ENCODE measurements around the gene NAIF1.

DNA sequence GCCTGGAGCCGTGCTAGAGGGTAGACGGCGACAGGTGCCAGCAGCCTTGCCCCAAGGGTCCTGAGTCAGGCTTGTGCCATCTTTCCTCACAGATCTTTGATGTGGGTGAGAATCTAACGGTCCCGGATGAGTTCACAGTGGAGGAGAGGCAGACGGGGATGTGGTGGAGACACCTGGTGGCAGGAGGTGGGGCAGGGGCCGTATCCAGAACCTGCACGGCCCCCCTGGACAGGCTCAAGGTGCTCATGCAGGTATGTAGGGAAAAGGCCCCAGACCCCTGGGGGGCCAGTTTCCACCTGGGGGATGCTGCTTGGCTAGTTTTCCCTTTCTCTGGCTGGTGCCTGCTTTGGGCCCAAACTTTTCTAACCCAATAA, 36.5 kb upstream of the NAIF1 start:
- TF ChIP-seq CTCF (conservative IDR thresholded peaks at IDR 0.05), result peak; percentile 35
- no peak for TF ChIP-seq EZH2 (IDR thresholded peaks at IDR 0.05; ENCODE audit: low read depth)
